ENCODE measurements around the gene OR10A3. TPM values are rescaled to one million over a fixed set of nuclear protein-coding genes. Genes with fewer than 3 reads are reported as not detected.

OR10A3 gene
- total RNA-seq, 1 donor from 2014 or later: 1.4 TPM

- no peak for DNase-seq (ENCODE audit: low spot score)
Observed at GRCh38 chr11:7941146-7941545, 362 bp downstream of the OR10A3 start.

- DNase-seq (ENCODE audit: low spot score): no peak
Observed at GRCh38 chr11:7936615-7937014, 4.9 kb downstream of the OR10A3 start.

GRCh38 chr11:7931168-7931567 is 10.3 kb downstream of the OR10A3 start, which contains the start of gene OR10A6:
Gene OR10A6, minus strand, starts transcription at chr11:7931268. Its CDS starts 2,606 bp downstream, at chr11:7928662.
- DNase-seq (ENCODE audit: low spot score): no peak

GRCh38 chr11:7927635-7928034 is 13.9 kb downstream of the OR10A3 start:
- DNase-seq (ENCODE audit: low spot score): no peak

- no peak for DNase-seq (ENCODE audit: low spot score)
Observed at GRCh38 chr11:7924536-7924935, 17.0 kb downstream of the OR10A3 start.

- no peak for DNase-seq (ENCODE audit: low spot score)
Observed at GRCh38 chr11:7918141-7918540, 23.4 kb downstream of the OR10A3 start.

- no peak for DNase-seq (ENCODE audit: low spot score)
Observed at GRCh38 chr11:7911011-7911410, 30.5 kb downstream of the OR10A3 start.

GRCh38 chr11:7910286-7910788 is 31.2 kb downstream of the OR10A3 start:
- DNase-seq (ENCODE audit: low spot score): no peak

- no peak for DNase-seq (ENCODE audit: low spot score)
Observed at GRCh38 chr11:7909585-7910285, 31.8 kb downstream of the OR10A3 start.

GRCh38 chr11:7907121-7907520 is 34.4 kb downstream of the OR10A3 start:
- DNase-seq (ENCODE audit: low spot score): no peak

GRCh38 chr11:7906481-7906880 is 35.0 kb downstream of the OR10A3 start:
- DNase-seq (ENCODE audit: low spot score): no peak

- DNase-seq (ENCODE audit: low spot score): peak; percentile 30
Observed at GRCh38 chr11:7905961-7906429, 35.5 kb downstream of the OR10A3 start.

- no peak for DNase-seq (ENCODE audit: low spot score)
Observed at GRCh38 chr11:7905549-7905948, 36.0 kb downstream of the OR10A3 start.

GRCh38 chr11:7904917-7905316 is 36.6 kb downstream of the OR10A3 start:
- peak; percentile 43 for DNase-seq (ENCODE audit: low spot score)

- DNase-seq (ENCODE audit: low spot score): no peak
Observed at GRCh38 chr11:7903940-7904339, 37.6 kb downstream of the OR10A3 start.

GRCh38 chr11:7901319-7901854 is 40.1 kb downstream of the OR10A3 start:
- DNase-seq (ENCODE audit: low spot score): no peak

GRCh38 chr11:7900686-7901085 is 40.8 kb downstream of the OR10A3 start:
- DNase-seq (ENCODE audit: low spot score): no peak

- no peak for DNase-seq (ENCODE audit: low spot score)
Observed at GRCh38 chr11:7899418-7899817, 42.1 kb downstream of the OR10A3 start.

- DNase-seq (ENCODE audit: low spot score): no peak
Observed at GRCh38 chr11:7898666-7899283, 42.7 kb downstream of the OR10A3 start.

- no peak for DNase-seq (ENCODE audit: low spot score)
Observed at GRCh38 chr11:7896009-7896785, 45.3 kb downstream of the OR10A3 start.

GRCh38 chr11:7894251-7894650 is 47.3 kb downstream of the OR10A3 start:
- no peak for DNase-seq (ENCODE audit: low spot score)

GRCh38 chr11:7893796-7894195 is 47.7 kb downstream of the OR10A3 start:
- no peak for DNase-seq (ENCODE audit: low spot score)
